ENCODE data around the gene MYO3B.

GRCh38 chr2:170276925-170277629 lies 99.1 kb downstream of the MYO3B start:
- no peak for TF ChIP-seq MXI1 (IDR thresholded peaks at IDR 0.05; ENCODE audit: low read depth, low read length)
- TF ChIP-seq CTCF (IDR thresholded peaks at IDR 0.05): no peak
- no peak for TF ChIP-seq SMC3 (IDR thresholded peaks at IDR 0.05; ENCODE audit: low read depth, low read length)
- TF ChIP-seq, protein P1, sequence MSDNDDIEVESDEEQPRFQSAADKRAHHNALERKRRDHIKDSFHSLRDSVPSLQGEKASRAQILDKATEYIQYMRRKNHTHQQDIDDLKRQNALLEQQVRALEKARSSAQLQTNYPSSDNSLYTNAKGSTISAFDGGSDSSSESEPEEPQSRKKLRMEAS (IDR thresholded peaks at IDR 0.05; ENCODE audit: low read depth): no peak
- TF ChIP-seq, protein P2, sequence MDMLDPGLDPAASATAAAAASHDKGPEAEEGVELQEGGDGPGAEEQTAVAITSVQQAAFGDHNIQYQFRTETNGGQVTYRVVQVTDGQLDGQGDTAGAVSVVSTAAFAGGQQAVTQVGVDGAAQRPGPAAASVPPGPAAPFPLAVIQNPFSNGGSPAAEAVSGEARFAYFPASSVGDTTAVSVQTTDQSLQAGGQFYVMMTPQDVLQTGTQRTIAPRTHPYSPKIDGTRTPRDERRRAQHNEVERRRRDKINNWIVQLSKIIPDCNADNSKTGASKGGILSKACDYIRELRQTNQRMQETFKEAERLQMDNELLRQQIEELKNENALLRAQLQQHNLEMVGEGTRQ (IDR thresholded peaks at IDR 0.05; ENCODE audit: borderline replicate concordance, low read depth, low read length): no peak
- no peak for TF ChIP-seq TAF1 (IDR thresholded peaks at IDR 0.05; ENCODE audit: borderline replicate concordance, low read depth, low read length)
- no peak for TF ChIP-seq RCOR1 (IDR thresholded peaks at IDR 0.05; ENCODE audit: low read length)

All from SK-N-SH (cell line).